OCI-LY3 (cell line): ENCODE results near the gene TEPSIN.
A peak's percentile ranks its signal among the peaks of the same experiment; 100 is the strongest.

Source experiments
- H2AFZ ChIP-seq: fragments of 200-600, 300-600 bp; shearing (Covaris generic); 2 replicates; pipeline ENCODE4 v1.6.0; 2014; ENCODE audit warnings: antibody characterized with exemption, low read depth, low read length
- H3K27ac ChIP-seq: fragments of 200-600, 300-600 bp; sonication (generic); 2 replicates; pipeline ENCODE4 v1.5.1; 2014; ENCODE audit warnings: mild to moderate bottlenecking, low read length, moderate library complexity, mixed read lengths
- H3K27me3 ChIP-seq: fragments of 200-600, 300-600 bp; sonication (generic); 2 replicates; pipeline ENCODE4 v1.6.1; 2014; ENCODE audit warnings: low read depth, low read length, mixed read lengths
- H3K36me3 ChIP-seq: fragments of 200-600, 300-600 bp; sonication (generic); replicated peaks from 2 replicates; pipeline ENCODE3; 2014; ENCODE audit warnings: low read depth, low read length, mixed read lengths
- H3K4me1 ChIP-seq: fragments of 300-600, 200-600 bp; sonication (generic); 2 replicates; pipeline ENCODE4 v1.6.1; 2014; ENCODE audit warnings: low read length, mixed read lengths
- H3K4me2 ChIP-seq: fragments of 200-600, 300-600 bp; sonication (generic); 2 replicates; pipeline ENCODE4 v1.6.1; 2014; ENCODE audit warnings: low read length, mixed read lengths
- H3K4me3 ChIP-seq: fragments of 300-600, 200-600 bp; sonication (generic); 2 replicates; pipeline ENCODE4 v1.5.1; 2014; ENCODE audit warnings: antibody characterized with exemption, mild to moderate bottlenecking, low read length, moderate library complexity
- H3K79me2 ChIP-seq: fragments of 300-600, 200-600 bp; shearing (Covaris generic); 2 replicates; pipeline ENCODE4 v1.6.1; 2014; ENCODE audit warnings: mild to moderate bottlenecking, low read length, mixed read lengths
- H3K9ac ChIP-seq: fragments of 300-600, 200-600 bp; shearing (Covaris generic); 2 replicates; pipeline ENCODE4 v1.6.0; 2014; ENCODE audit warnings: mild to moderate bottlenecking, low read length, moderate library complexity
- H3K9me3 ChIP-seq: fragments of 200-600, 300-600 bp; shearing (Covaris generic); 2 replicates; pipeline ENCODE4 v1.6.1; 2014; ENCODE audit warnings: low read length, mixed read lengths; ENCODE audit not compliant: insufficient read depth
- H4K20me1 ChIP-seq: fragments of 200-600, 300-600 bp; sonication (generic); 2 replicates; pipeline ENCODE4 v1.6.1; 2016; ENCODE audit warnings: low read length, mixed read lengths; ENCODE audit not compliant: insufficient read depth
- EZH2phosphoT487 ChIP-seq: fragments of 200-600 bp; shearing (Covaris generic); IDR thresholded peaks from 2 replicates; pipeline ENCODE4 v1.6.1; 2018; ENCODE audit warnings: antibody characterized with exemption, mixed run types, low read depth
- TF ChIP-seq, protein P1 (sequence below): fragments of 200-600, 300-600 bp; sonication (generic); IDR thresholded peaks from 2 replicates; pipeline ENCODE4 v1.5.1; 2014; ENCODE audit warnings: antibody characterized with exemption, low read length, low read depth

Gene TEPSIN

DNA sequence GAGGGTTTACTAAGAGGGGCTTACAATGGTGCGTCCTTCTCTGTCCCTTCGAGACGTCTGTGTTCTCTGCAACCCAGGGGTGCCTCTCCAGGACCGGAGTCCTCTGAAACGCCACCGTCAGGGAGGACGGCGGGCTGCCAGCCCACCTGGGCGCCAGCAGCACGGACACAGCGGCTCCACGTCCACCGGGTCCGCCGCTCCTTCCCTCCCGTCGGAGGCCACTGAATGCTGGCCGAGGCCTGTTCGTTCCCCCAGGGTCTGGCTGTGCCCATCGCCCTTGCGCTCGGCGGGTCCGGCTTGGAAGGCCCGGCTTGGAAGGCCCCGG is 403 bp downstream of the TEPSIN start:
- Histone ChIP-seq H3K79me2 (peaks cover 41% of the 10 kb centered on the region), H3K36me3 (peaks cover 18% of the 10 kb centered on the region), H3K4me1 (peaks cover 23% of the 10 kb centered on the region), H2AFZ (no peak overlapping the region), H3K4me3 (peak overlapping the region; percentile 92), H3K4me2 (peak overlapping the region; percentile 94), H3K27me3 (no peaks in the 10 kb centered on the region), H3K9ac (peak overlapping the region; percentile 71), H3K9me3 (no peaks in the 10 kb centered on the region), H4K20me1 (0 out of 2 replicates have a peak, but pooled peaks cover 4% of the 10 kb centered on the region), H3K27ac (no peak overlapping the region)
- TF ChIP-seq, protein P1, sequence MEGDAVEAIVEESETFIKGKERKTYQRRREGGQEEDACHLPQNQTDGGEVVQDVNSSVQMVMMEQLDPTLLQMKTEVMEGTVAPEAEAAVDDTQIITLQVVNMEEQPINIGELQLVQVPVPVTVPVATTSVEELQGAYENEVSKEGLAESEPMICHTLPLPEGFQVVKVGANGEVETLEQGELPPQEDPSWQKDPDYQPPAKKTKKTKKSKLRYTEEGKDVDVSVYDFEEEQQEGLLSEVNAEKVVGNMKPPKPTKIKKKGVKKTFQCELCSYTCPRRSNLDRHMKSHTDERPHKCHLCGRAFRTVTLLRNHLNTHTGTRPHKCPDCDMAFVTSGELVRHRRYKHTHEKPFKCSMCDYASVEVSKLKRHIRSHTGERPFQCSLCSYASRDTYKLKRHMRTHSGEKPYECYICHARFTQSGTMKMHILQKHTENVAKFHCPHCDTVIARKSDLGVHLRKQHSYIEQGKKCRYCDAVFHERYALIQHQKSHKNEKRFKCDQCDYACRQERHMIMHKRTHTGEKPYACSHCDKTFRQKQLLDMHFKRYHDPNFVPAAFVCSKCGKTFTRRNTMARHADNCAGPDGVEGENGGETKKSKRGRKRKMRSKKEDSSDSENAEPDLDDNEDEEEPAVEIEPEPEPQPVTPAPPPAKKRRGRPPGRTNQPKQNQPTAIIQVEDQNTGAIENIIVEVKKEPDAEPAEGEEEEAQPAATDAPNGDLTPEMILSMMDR, result no peak
- no peak for TF ChIP-seq EZH2phosphoT487

DNA sequence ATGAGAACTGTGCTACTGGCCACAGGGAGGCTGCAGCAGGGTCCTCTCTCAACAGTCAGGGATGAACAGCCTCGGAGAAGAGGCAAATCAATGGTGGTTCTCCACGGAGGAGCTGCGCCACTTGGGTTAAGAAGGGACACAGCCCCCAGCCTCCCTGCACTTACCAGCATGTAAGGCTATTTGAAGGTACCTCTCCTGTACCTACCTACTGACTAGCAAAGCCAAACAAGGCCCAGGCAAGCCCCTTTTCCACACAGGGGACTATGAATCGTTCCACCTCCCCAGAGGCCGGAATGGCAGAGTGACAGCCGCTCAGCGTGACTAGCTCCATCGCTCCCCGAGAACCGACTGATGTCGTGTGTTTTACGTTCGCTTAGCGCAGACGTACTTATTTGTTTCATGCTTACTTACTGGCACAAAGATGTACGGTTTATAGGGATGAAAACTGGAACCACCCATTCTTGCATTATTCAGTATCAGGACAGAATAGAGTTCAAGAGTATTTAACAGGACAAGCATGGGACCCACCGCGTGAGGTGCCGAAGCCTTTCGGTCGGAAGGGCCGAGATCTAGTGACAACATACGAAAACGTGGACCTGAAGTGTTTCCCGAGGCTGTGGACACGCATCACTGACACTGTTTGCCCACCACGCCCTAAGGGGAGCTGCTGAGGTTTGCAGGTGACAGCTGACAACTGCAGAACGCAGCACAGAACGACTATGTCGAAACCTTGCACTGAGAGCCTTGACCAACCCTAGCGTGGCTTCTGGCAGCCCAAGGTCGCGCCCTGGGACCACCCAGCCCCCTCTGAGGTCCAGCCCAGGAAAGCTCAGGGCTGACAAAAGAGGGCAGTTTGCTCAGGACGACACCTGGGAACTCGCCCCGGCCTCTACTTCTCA is 1.0 kb downstream of the TEPSIN start:
- no peak for TF ChIP-seq EZH2phosphoT487
- TF ChIP-seq, protein P1, result no peak
- H3K9ac ChIP-seq, result peak overlapping the region; percentile 71
- peak overlapping the region; percentile 94 for H3K4me2 ChIP-seq
- H2AFZ ChIP-seq, result no peak overlapping the region
- no peaks in the 10 kb centered on the region for H3K9me3 ChIP-seq
- H4K20me1 ChIP-seq, result 0 out of 2 replicates have a peak, but pooled peaks cover 4% of the 10 kb centered on the region
- peaks cover 18% of the 10 kb centered on the region for H3K36me3 ChIP-seq
- peaks cover 41% of the 10 kb centered on the region for H3K79me2 ChIP-seq
- H3K4me3 ChIP-seq, result peak overlapping the region; percentile 92
- no peaks in the 10 kb centered on the region for H3K27me3 ChIP-seq
- H3K4me1 ChIP-seq, result peaks cover 23% of the 10 kb centered on the region
- no peak overlapping the region for H3K27ac ChIP-seq

DNA sequence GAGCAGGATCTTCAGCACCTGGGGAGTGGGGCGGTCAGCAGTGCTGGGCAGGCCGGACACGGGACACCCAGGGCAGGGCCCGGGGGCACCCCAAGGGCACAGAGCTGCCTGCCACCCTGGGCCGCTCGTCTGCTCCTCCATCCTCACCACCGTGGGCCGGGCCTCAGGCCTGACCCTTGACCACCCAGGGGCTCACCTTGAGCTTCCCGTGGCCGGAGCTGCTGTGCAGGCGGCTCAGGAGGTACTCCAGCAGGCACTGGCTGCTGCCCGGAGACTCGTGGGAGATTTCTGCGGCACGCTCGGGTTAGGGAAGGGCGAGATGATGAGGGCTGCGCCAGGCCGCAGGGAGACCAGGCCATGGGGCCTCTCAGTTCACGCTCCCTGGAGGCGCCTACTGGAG is 2.1 kb downstream of the TEPSIN start:
- Histone ChIP-seq H3K9me3 (no peaks in the 10 kb centered on the region), H3K79me2 (peaks cover 37% of the 10 kb centered on the region), H2AFZ (no peak overlapping the region), H3K9ac (no peak overlapping the region), H4K20me1 (0 out of 2 replicates have a peak, but pooled peaks cover under 1% of the 10 kb centered on the region), H3K4me1 (peaks cover 23% of the 10 kb centered on the region), H3K4me3 (no peak overlapping the region), H3K27me3 (no peaks in the 10 kb centered on the region), H3K4me2 (no peak overlapping the region), H3K36me3 (peaks cover 13% of the 10 kb centered on the region), H3K27ac (no peak overlapping the region)
- TF ChIP-seq, protein P1, result no peak
- no peak for TF ChIP-seq EZH2phosphoT487

GRCh38 chr17:81235822-81236740 is 2.8 kb downstream of the TEPSIN start:
- peaks cover 32% of the 10 kb centered on the region for H3K79me2 ChIP-seq
- H3K4me2 ChIP-seq, result no peak overlapping the region
- no peak overlapping the region for H3K27ac ChIP-seq
- H4K20me1 ChIP-seq, result no peaks in the 10 kb centered on the region
- H3K9ac ChIP-seq, result no peak overlapping the region
- TF ChIP-seq, protein P1, result no peak
- TF ChIP-seq EZH2phosphoT487, result no peak
- peaks cover 20% of the 10 kb centered on the region for H3K4me1 ChIP-seq
- H3K27me3 ChIP-seq, result no peaks in the 10 kb centered on the region
- H3K36me3 ChIP-seq, result peaks cover 13% of the 10 kb centered on the region
- H3K9me3 ChIP-seq, result no peaks in the 10 kb centered on the region
- no peak overlapping the region for H2AFZ ChIP-seq
- no peak overlapping the region for H3K4me3 ChIP-seq
